KBM-7 (cell line): ENCODE measurements around the gene RPL29.

Experiments
- DNase-seq: peaks from one replicate; pipeline ENCODE4 v3.0.0-alpha.2; 2015
- in situ Hi-C: fragments of 300-500 bp; cut with MboI; formaldehyde crosslinking; loops from 2 replicates; pipeline ENCODE4 v1.14.3; 2020; ENCODE audit warnings: low sequenced_read_pairs, low pct_unique_long_range_greater_than_20kb, mixed read lengths

Gene RPL29

GRCh38 chr3:52029053-52029452 is 33.4 kb upstream of the RPL29 start:
- no peak for DNase-seq
- in situ Hi-C loops = no loop called here

- in situ Hi-C loops = no loop called here
- DNase-seq = no peak
Measured at GRCh38 chr3:52028572-52028971, 32.9 kb upstream of the RPL29 start.

- in situ Hi-C loops = no loop called here
- DNase-seq = no peak
Measured at GRCh38 chr3:52026041-52026440, 30.3 kb upstream of the RPL29 start.

GRCh38 chr3:52025453-52025852 is 29.8 kb upstream of the RPL29 start:
- DNase-seq = no peak
- in situ Hi-C loops = no loop called here

- DNase-seq = no peak
- in situ Hi-C loops = no loop called here
Measured at GRCh38 chr3:52024765-52025452, 29.2 kb upstream of the RPL29 start.

- DNase-seq = no peak
- in situ Hi-C loops = no loop called here
Measured at GRCh38 chr3:52023860-52024764, 28.4 kb upstream of the RPL29 start.

GRCh38 chr3:52023101-52023770 is 27.5 kb upstream of the RPL29 start:
- no peak for DNase-seq
- in situ Hi-C loops = no loop called here

- DNase-seq = no peak
- in situ Hi-C loops = no loop called here
Measured at GRCh38 chr3:52022323-52023100, 26.8 kb upstream of the RPL29 start.

GRCh38 chr3:52021489-52022268 is 26.0 kb upstream of the RPL29 start:
- DNase-seq = no peak

GRCh38 chr3:52020796-52021195 is 25.1 kb upstream of the RPL29 start:
- DNase-seq = no peak

More at GRCh38 chr3:52021489-52022268, 26.0 kb upstream of the RPL29 start:
- in situ Hi-C loops = no loop called here

GRCh38 chr3:52019352-52020080 is 23.8 kb upstream of the RPL29 start:
- in situ Hi-C loops = no loop called here

More at GRCh38 chr3:52020796-52021195, 25.1 kb upstream of the RPL29 start:
- in situ Hi-C loops = no loop called here

GRCh38 chr3:52018319-52019000 is 22.8 kb upstream of the RPL29 start:
- in situ Hi-C loops = no loop called here
- no peak for DNase-seq

More at GRCh38 chr3:52019352-52020080, 23.8 kb upstream of the RPL29 start:
- no peak for DNase-seq

- in situ Hi-C loops = no loop called here
Measured at GRCh38 chr3:52017586-52017985, 21.9 kb upstream of the RPL29 start.

GRCh38 chr3:52015438-52016228 is 19.9 kb upstream of the RPL29 start:
- peak; percentile 48 for DNase-seq

More at GRCh38 chr3:52017586-52017985, 21.9 kb upstream of the RPL29 start:
- DNase-seq = no peak

GRCh38 chr3:52014613-52015012 is 18.9 kb upstream of the RPL29 start:
- peak; percentile 39 for DNase-seq
- in situ Hi-C loops = no loop called here

More at GRCh38 chr3:52015438-52016228, 19.9 kb upstream of the RPL29 start:
- in situ Hi-C loops = no loop called here

GRCh38 chr3:52013802-52014598 is 18.3 kb upstream of the RPL29 start:
- DNase-seq = no peak
- in situ Hi-C loops = no loop called here
